Activated CD8-positive, alpha-beta memory T cell treated with anti-CD3 and anti-CD28 coated beads for 4 hours (primary cell): Measurements from ENCODE around the gene TAF4B.
"Not testable (repeated sequence)": the region's sequence is repeated elsewhere in the genome, so short reads cannot be mapped to it uniquely, and the experiment has no call there.

Experiments used
- DNase-seq, 2 donors: peaks; one replicate each; pipeline ENCODE4 v3.0.0-alpha.2; 2020; ENCODE audit warnings: low read depth in 2 of 2

The TAF4B gene

DNA sequence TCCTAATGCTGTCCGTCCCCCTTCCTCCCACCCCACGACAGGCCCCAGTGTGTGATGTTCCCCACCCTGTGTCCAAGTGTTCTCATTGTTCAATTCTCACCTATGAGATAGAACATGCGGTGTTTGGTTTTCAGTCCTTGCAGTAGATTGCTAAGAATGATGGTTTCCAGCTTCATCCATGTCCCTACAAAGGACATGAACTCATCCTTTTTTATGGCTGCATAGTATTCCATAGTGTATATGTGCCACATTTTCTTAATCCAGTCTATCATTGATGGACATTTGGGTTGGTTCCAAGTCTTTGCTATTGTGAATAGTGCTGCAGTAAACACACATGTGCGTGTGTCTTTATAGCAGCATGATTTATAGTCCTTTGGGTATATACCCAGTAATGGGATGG is 12.5 kb downstream of the TAF4B start:
- not testable (repeated sequence) for DNase-seq

GRCh38 chr18:26242392-26242791 is 16.1 kb downstream of the TAF4B start:
- not testable (repeated sequence) for DNase-seq

GRCh38 chr18:26245434-26245833 is 19.2 kb downstream of the TAF4B start:
- not testable (repeated sequence) for DNase-seq

DNA sequence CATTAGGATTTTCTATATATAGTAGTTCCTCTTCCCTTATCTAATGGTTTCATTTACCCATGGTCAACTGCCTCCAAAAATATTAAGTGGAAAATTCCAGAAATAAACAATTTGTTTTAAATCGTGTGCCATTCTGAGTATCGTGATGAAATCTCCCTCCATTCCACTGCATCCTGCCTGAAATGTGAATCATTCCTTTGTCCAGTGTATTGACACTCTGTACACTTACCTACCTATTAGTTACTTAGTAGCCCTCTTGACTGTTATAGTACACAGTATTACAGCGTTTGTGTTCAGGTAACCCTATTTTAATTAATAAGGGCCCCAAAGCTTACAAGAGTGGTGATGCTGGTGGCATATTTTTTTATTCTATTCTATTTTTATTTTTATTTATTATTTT is 26.2 kb downstream of the TAF4B start:
- DNase-seq, result no peak

GRCh38 chr18:26254808-26255207 is 28.6 kb downstream of the TAF4B start:
- not testable (repeated sequence) for DNase-seq

- no peak for DNase-seq
Measured at GRCh38 chr18:26255695-26256622, 29.7 kb downstream of the TAF4B start.

- no peak for DNase-seq
Measured at GRCh38 chr18:26258711-26259110, 32.5 kb downstream of the TAF4B start.

DNA sequence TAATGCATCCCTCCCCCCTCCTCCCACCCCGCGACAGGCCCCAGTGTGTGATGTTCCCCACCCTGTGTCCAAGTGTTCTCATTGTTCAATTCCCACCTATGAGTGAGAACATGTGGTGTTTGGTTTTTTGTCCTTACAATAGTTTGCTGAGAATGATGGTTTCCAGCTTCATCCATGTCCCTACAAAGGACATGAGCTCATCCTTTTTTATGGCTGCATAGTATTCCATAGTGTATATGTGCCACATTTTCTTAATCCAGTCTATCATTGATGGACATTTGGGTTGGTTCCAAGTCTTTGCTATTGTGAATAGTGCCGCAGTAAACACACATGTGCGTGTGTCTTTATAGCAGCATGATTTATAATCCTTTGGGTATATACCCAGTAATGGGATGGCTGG is 33.2 kb downstream of the TAF4B start:
- DNase-seq, result not testable (repeated sequence)

DNA sequence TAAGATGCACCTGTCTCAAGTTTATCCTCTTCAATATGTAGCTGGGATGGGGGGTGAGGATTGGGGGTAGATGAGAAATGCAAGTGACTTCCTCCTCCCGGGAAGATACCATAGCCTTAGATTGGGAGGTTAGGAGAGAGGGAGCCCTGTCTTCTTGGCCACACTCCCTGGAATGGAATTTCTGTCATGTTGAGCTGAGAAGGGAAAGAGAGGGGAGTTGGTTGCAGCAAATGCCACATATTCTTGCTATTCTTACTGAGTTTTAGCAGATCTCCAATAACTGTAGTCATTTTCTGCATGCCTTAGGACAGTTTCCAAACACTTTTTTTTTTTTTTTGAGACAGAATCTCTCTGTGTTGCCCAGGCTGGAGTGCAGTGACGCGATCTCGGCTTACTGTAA is 35.9 kb downstream of the TAF4B start:
- DNase-seq, result no peak

GRCh38 chr18:26267357-26267930 is 41.2 kb downstream of the TAF4B start:
- DNase-seq, result no peak

- no peak for DNase-seq
Measured at GRCh38 chr18:26268454-26268853, 42.2 kb downstream of the TAF4B start.

DNA sequence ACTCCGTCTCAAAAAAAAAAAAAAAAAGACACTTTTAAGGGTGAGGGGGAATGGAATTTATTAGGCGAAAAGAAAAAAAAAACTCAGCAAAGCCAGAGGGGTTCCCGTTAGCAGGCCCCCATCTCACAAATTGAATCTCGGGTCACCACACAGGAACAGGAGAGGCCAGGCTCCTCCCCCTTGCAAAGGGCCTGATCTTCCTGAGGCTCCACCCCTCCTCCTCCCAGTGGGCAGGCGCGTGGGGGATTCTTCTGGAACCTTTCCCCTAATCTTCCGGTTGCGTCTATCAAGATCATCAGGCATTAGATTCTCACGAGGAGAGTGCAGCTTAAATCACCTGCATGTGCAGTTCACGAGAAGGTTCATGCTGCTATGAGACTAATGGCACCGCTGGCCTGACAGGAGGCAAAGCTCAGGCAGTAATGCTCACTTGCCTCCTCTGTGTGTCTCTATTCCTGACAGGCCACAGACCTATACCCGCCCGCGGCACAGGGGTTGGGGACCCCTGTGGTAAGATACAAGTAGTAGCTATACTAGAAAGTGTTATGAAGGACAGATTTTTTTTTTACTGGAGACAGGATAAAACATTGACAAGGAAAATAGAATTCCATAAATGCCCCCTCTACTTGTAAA is 45.8 kb downstream of the TAF4B start:
- no peak for DNase-seq

GRCh38 chr18:26277374-26277773 is 51.1 kb downstream of the TAF4B start:
- no peak for DNase-seq

GRCh38 chr18:26279428-26279827 is 53.2 kb downstream of the TAF4B start:
- no peak for DNase-seq

DNA sequence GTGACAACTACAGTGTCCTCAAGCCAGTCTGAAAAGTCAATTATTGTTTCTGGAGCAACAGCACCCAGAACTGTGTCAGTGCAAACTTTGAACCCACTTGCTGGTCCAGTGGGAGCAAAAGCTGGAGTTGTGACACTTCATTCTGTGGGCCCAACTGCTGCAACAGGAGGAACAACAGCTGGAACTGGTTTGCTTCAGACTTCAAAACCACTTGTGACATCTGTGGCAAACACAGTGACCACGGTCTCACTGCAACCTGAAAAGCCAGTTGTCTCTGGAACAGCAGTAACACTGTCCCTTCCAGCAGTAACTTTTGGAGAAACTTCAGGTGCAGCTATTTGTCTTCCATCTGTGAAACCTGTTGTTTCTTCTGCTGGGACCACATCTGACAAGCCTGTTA is 59.8 kb downstream of the TAF4B start:
- DNase-seq, result no peak

GRCh38 chr18:26287644-26288043 is 61.4 kb downstream of the TAF4B start:
- DNase-seq, result no peak

DNA sequence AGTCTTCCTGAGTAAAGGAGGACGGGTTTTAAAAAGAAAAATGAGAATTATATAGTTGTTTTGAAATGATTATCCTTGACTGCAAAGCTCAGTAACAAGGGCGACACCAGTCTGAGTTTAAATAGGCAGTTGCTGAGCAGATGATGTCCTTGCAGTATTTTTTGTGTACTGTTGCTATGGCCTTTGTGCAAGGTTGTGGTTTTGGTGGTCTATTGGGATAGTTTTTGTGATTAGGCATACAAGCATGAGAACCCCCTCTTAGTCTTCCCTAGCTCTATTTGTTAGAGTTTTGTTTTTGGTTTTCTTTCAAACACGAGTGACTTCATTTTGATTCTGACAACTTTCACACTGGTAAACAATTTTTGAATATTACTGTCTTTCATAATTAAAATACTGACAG is 64.1 kb downstream of the TAF4B start:
- no peak for DNase-seq

- DNase-seq, result no peak
Measured at GRCh38 chr18:26293982-26294381, 67.7 kb downstream of the TAF4B start.

DNA sequence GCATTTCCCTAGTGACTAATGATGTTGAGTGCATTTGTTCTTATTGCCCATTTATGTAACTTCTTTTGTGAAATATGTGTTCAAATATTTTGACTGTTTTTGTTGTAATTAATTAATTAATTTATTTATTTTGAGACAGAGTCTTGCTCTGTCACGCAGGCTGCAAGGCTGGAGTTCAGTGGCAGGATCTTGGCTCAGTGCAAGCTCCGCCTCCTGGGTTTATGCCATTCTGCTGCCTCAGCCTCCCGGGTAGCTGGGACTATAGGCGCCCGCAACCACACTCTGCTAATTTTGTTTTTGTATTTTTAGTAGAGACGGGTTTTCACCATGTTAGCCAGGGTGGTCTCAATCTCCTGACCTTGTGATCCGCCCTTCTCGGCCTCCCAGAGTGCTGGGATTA is 71.9 kb downstream of the TAF4B start:
- DNase-seq, result no peak

DNA sequence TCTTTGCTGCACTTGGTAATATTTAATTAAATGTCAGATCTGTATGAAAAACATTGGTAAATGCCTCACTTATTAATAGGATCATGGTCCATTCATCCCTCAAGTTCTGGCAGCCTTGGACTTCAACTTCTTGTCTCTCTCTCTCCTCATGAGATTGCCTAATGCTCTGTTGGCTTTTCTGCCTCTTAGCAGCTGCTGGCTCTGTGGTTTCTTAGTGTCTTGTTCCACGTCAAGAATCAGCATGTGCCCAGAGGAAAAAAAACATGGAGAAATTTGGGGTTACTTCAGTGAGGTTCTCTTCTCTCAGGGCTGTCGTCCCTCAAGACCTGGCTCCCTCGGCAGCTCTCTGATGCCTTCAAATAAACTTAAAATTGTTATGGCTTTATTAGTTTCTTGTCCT is 75.4 kb downstream of the TAF4B start:
- DNase-seq, result no peak

DNA sequence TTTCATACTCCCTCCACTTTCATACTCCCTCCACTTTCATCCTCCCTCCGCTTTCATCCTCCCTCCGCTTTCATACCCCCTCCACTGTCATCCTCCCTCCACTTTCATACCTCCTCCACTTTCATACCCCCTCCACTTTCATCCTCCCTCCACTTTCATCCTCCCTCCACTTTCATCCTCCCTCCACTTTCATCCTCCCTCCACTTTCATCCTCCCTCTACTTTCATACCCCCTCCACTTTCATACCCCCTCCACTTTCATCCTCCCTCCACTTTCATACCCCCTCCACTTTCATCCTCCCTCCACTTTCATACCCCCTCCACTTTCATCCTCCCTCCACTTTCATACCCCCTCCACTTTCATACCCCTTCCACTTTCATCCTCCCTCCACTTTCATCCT is 77.0 kb downstream of the TAF4B start:
- not testable (repeated sequence) for DNase-seq

- no peak for DNase-seq
Measured at GRCh38 chr18:26304511-26304910, 78.3 kb downstream of the TAF4B start.
